NB4 (cell line): ENCODE measurements around the gene TAC1.

Experiments
- DNase-seq: peaks from one replicate; pipeline ENCODE4 v3.0.0; 2010; ENCODE audit warnings: low read depth
- H3K4me3 ChIP-seq: one replicate; pipeline ENCODE4 v1.5.1; 2011; ENCODE audit warnings: mild to moderate bottlenecking, low read depth, low read length, moderate library complexity
- CTCF ChIP-seq: IDR thresholded peaks from one replicate; pipeline ENCODE4 v1.5.1; 2012; ENCODE audit warnings: low read depth, low read length
- MAX ChIP-seq: IDR thresholded peaks from 2 replicates; pipeline ENCODE4 v1.6.1; 2011; ENCODE audit warnings: low read depth, low read length
- MYC ChIP-seq: IDR thresholded peaks from 2 replicates; pipeline ENCODE4 v1.6.1; 2011; ENCODE audit warnings: low read depth, low read length
- POLR2A ChIP-seq: IDR thresholded peaks from 2 replicates; pipeline ENCODE4 v1.6.1; 2011; ENCODE audit warnings: mild to moderate bottlenecking; ENCODE audit not compliant: insufficient read length; ENCODE audit errors: extremely low read depth

The TAC1 gene

GRCh38 chr7:97722386-97722785, 9.5 kb upstream of the TAC1 start:
- H3K4me3 ChIP-seq = no peak overlapping the region
- no peak for TF ChIP-seq POLR2A
- no peak for TF ChIP-seq CTCF
- no peak for TF ChIP-seq MAX
- TF ChIP-seq MYC = no peak
- no peak for DNase-seq

- no peak overlapping the region for H3K4me3 ChIP-seq
- no peak for DNase-seq
- TF ChIP-seq MYC = no peak
- no peak for TF ChIP-seq POLR2A
- TF ChIP-seq MAX = no peak
- TF ChIP-seq CTCF = no peak
Measured at GRCh38 chr7:97732565-97733275, 834 bp downstream of the TAC1 start.

GRCh38 chr7:97733276-97734161, 1.6 kb downstream of the TAC1 start:
- TF ChIP-seq MYC (no peak), CTCF (no peak), POLR2A (no peak), MAX (no peak)
- H3K4me3 ChIP-seq = no peak overlapping the region
- no peak for DNase-seq

GRCh38 chr7:97734255-97734654, 2.4 kb downstream of the TAC1 start:
- no peak for DNase-seq
- TF ChIP-seq POLR2A (no peak), MAX (no peak), CTCF (no peak), MYC (no peak)
- H3K4me3 ChIP-seq = no peak overlapping the region

GRCh38 chr7:97735075-97735474, 3.2 kb downstream of the TAC1 start:
- no peak for TF ChIP-seq CTCF
- no peak for TF ChIP-seq POLR2A
- no peak for TF ChIP-seq MYC
- no peak for TF ChIP-seq MAX
- DNase-seq = no peak
- no peak overlapping the region for H3K4me3 ChIP-seq
